Endothelial cell of umbilical vein (primary cell): ENCODE data around the gene TARP.

ENCODE experiments used
- BruUV-seq: library from RNA; stranded (reverse); fragments of 400-500 nt; replicated peaks from 2 replicates; lab custom pipeline; 2021; lab: Mats Ljungman, UMichigan
- CTCF ChIA-PET: fragments of 300-600, 350-600 bp; sonication (Branson Sonifier 250); formaldehyde crosslinking; loops from one replicate; lab custom pipeline; 2021; ENCODE audit warnings: antibody characterized with exemption, inconsistent platforms; lab: Charles Lee
- POLR2A ChIA-PET: fragments of 300-600, 350-600 bp; sonication (Branson Sonifier 250); formaldehyde crosslinking; loops from one replicate; lab custom pipeline; 2021; ENCODE audit warnings: antibody characterized with exemption, inconsistent platforms; lab: Charles Lee
- DNase-seq: peaks from one replicate; pipeline ENCODE4 v3.0.0-alpha.2; 2011; ENCODE audit warnings: low read depth, low spot score
- FAIRE-seq: peaks from 2 replicates; lab custom pipeline; 2011; peaks lifted over from hg19 to GRCh38; lab: Jason Lieb, UNC
- H2AFZ ChIP-seq: 2 replicates; pipeline ENCODE4 v1.6.0; 2012; ENCODE audit warnings: low read depth, low read length, control low read depth, inconsistent platforms
- H3K27ac ChIP-seq: 2 replicates; pipeline ENCODE4 v1.5.1; 2011; ENCODE audit warnings: low read depth, mild to moderate bottlenecking, control low read depth, low read length, moderate library complexity; ENCODE audit not compliant: insufficient read depth
- H3K27me3 ChIP-seq, 2 experiments: 2 replicates each; pipeline versions ENCODE4 v1.6.0 to v1.6.1; 2011; ENCODE audit warnings: low read length in 2 of 2, mixed read lengths in 1 of 2; ENCODE audit not compliant: control insufficient read depth in 2 of 2, insufficient read depth in 2 of 2
- H3K36me3 ChIP-seq, 2 experiments: 2 replicates in 1 of 2; 3 replicates in 1 of 2; pipeline ENCODE4 v1.5.1; 2011; ENCODE audit warnings: low read length in 2 of 2, mild to moderate bottlenecking in 1 of 2, moderate library complexity in 1 of 2; ENCODE audit not compliant: control insufficient read depth in 2 of 2, insufficient read depth in 2 of 2; ENCODE audit errors: extremely low read depth in 1 of 2
- H3K4me1 ChIP-seq: 3 replicates; pipeline ENCODE4 v1.5.1; 2011; ENCODE audit warnings: mild to moderate bottlenecking, low read length; ENCODE audit not compliant: control insufficient read depth, insufficient read depth; ENCODE audit errors: extremely low read depth
- H3K4me2 ChIP-seq: 2 replicates; pipeline ENCODE4 v1.6.1; 2011; ENCODE audit warnings: low read length, control low read depth, mixed read lengths; ENCODE audit not compliant: insufficient read depth
- H3K4me3 ChIP-seq, 3 experiments: fragments of 200-600 bp in 1 of 3; sonication (generic), shearing (Covaris generic) in 1 of 3; replicated peaks in 1 of 3; 2 replicates each; pipeline ENCODE4 v1.5.1; 2011 to 2016; ENCODE audit warnings: control low read depth in 3 of 3, low read length in 3 of 3, mild to moderate bottlenecking in 2 of 3, inconsistent platforms in 1 of 3, low read depth in 1 of 3, moderate library complexity in 1 of 3; ENCODE audit not compliant: insufficient read depth in 1 of 3
- H3K79me2 ChIP-seq: 2 replicates; pipeline ENCODE4 v1.6.0; 2012; ENCODE audit warnings: low read length, inconsistent platforms; ENCODE audit not compliant: control insufficient read depth, insufficient read depth
- H3K9ac ChIP-seq: replicated peaks from 2 replicates; pipeline ENCODE3; 2011; ENCODE audit warnings: low read length, control low read depth; ENCODE audit not compliant: insufficient read depth; ENCODE audit errors: extremely low read depth
- H3K9me1 ChIP-seq: replicated peaks from 3 replicates; pipeline ENCODE4 v1.6.0; 2011; ENCODE audit warnings: mild to moderate bottlenecking, low read length; ENCODE audit not compliant: control insufficient read depth, insufficient read depth; ENCODE audit errors: extremely low read depth
- H3K9me3 ChIP-seq: replicated peaks from 2 replicates; pipeline ENCODE4 v1.5.1; 2012; ENCODE audit warnings: low read length, inconsistent platforms; ENCODE audit not compliant: control insufficient read depth, insufficient read depth
- H4K20me1 ChIP-seq: replicated peaks from 2 replicates; pipeline ENCODE3; 2011; ENCODE audit warnings: mild to moderate bottlenecking, low read length; ENCODE audit not compliant: control insufficient read depth, insufficient read depth; ENCODE audit errors: extremely low read depth
- CTCF ChIP-seq, 2 donors: IDR thresholded peaks; 1 replicate in 1 of 2; 2 replicates in 1 of 2; pipeline ENCODE4 v1.5.1; 2011; ENCODE audit warnings: low read length in 2 of 2, mild to moderate bottlenecking in 2 of 2, moderate library complexity in 2 of 2, control low read depth in 1 of 2, inconsistent platforms in 1 of 2, low read depth in 1 of 2; ENCODE audit not compliant: insufficient read depth in 1 of 2; ENCODE audit errors: extremely low read depth in 1 of 2
- EZH2 ChIP-seq: IDR thresholded peaks from 2 replicates; pipeline ENCODE4 v1.6.1; 2012; ENCODE audit warnings: borderline replicate concordance, low read depth, mild to moderate bottlenecking, moderate library complexity, low read length, inconsistent platforms; ENCODE audit not compliant: severe bottlenecking
- FOS ChIP-seq: IDR thresholded peaks from 2 replicates; pipeline ENCODE4 v1.6.1; 2011; ENCODE audit warnings: mild to moderate bottlenecking, low read length, moderate library complexity, borderline replicate concordance; ENCODE audit not compliant: insufficient read depth
- GATA2 ChIP-seq: IDR thresholded peaks from 2 replicates; pipeline ENCODE4 v1.7.0; 2011; ENCODE audit warnings: low read depth, mild to moderate bottlenecking, moderate library complexity, mixed read lengths, low read length; ENCODE audit not compliant: insufficient read length, insufficient read depth
- JUN ChIP-seq: IDR thresholded peaks from 2 replicates; pipeline ENCODE4 v1.6.1; 2011; ENCODE audit warnings: borderline replicate concordance, low read depth; ENCODE audit not compliant: insufficient read length, insufficient read depth
- MAX ChIP-seq: IDR thresholded peaks from 2 replicates; pipeline ENCODE4 v1.6.1; 2011; ENCODE audit not compliant: insufficient read depth, insufficient read length
- MYC ChIP-seq: IDR thresholded peaks from one replicate; pipeline ENCODE4 v1.6.1; 2011; ENCODE audit warnings: mild to moderate bottlenecking, low read depth, low read length
- POLR2A ChIP-seq: IDR thresholded peaks from 2 replicates; pipeline ENCODE4 v1.6.1; 2012; ENCODE audit warnings: low read depth, mild to moderate bottlenecking, control low read depth, low read length
- POLR2AphosphoS5 ChIP-seq: IDR thresholded peaks from 2 replicates; pipeline ENCODE4 v1.6.1; 2012; ENCODE audit warnings: low read depth, mild to moderate bottlenecking, control low read depth, low read length, moderate library complexity; ENCODE audit not compliant: insufficient read depth
- dilution Hi-C: fragments of 300-500 bp; cut with MboI; formaldehyde crosslinking; loops from one replicate; pipeline ENCODE4 v1.15.0; 2019; ENCODE audit warnings: low sequenced_read_pairs; ENCODE audit not compliant: extremely low pct_ligation_motif_present
- intact Hi-C: fragments of 100-400 bp; cut with micrococcal nuclease; formaldehyde crosslinking; loops from one replicate; pipeline ENCODE4 v1.10.0; 2022

Gene TARP

GRCh38 chr7:38319873-38320272, 46.4 kb upstream of the TARP start:
- POLR2A ChIA-PET, result no interaction called here
- no peak for FAIRE-seq
- Histone ChIP-seq H3K9me3 (no peaks in the 10 kb centered on the region), H3K27ac (no peak overlapping the region), H3K4me2 (no peak overlapping the region), H3K79me2 (no peaks in the 10 kb centered on the region), H4K20me1 (no peaks in the 10 kb centered on the region), H3K27me3 (peaks cover 0 to 2% of the 10 kb centered on the region in 2 experiments), H3K9me1 (no peaks in the 10 kb centered on the region), H3K4me1 (no peaks in the 10 kb centered on the region), H2AFZ (no peak overlapping the region), H3K9ac (no peak overlapping the region), H3K36me3 (no peaks in the 10 kb centered on the region), H3K4me3 (no peak overlapping the region)
- dilution Hi-C loops (no loop called here), intact Hi-C loops (loop anchor here (1.0 to 2.0 kb wide), 4 partner anchors 97 to 419 kb away; partner anchors contain the start of genes SFRP4 and STARD3NL)
- no peak for DNase-seq
- TF ChIP-seq MYC (no peak), CTCF (IDR thresholded peaks at IDR 0.05; ENCODE audit: extremely low read depth in 1 of 2, insufficient read depth in 1 of 2, low read depth in 1 of 2, low read length in 2 of 2) (no peak), JUN (no peak), POLR2AphosphoS5 (no peak), FOS (no peak), GATA2 (no peak), POLR2A (no peak), MAX (no peak), EZH2 (no peak)
- no TSS peak for BruUV-seq
- CTCF ChIA-PET, result interaction anchor here (0.9 to 3.8 kb wide), 14 partner anchors 10 to 403 kb away, joined by 3 to 61 read pairs (median 6); partner anchors contain the start of gene SFRP4
